HG02759 (cell line): Measurements from ENCODE around the gene SPATA24.
"Not testable (repeated sequence)": the region's sequence is repeated elsewhere in the genome, so short reads cannot be mapped to it uniquely, and the experiment has no call there.

Experiments used
- ATAC-seq: cut with Tn5 transposase; IDR thresholded peaks from one replicate; pipeline ENCODE4 v1.9.1; 2021; ENCODE audit warnings: mild to moderate bottlenecking, moderate library complexity; ENCODE audit not compliant: unreplicated experiment

The SPATA24 gene

GRCh38 chr5:139355900-139356299, 48.0 kb downstream of the SPATA24 start:
- not testable (repeated sequence) for ATAC-seq

- ATAC-seq, result no peak
These were observed 49.7 kb downstream of the SPATA24 start for GRCh38 chr5:139354186-139354585.

- not testable (repeated sequence) for ATAC-seq
These were observed 56.0 kb downstream of the SPATA24 start for GRCh38 chr5:139347863-139348262.
